GM12891 (cell line): ENCODE results near the gene GDAP2.

Experiments used
- POLR2A ChIP-seq: IDR thresholded peaks from 2 replicates; pipeline ENCODE4 v1.6.1; 2011; ENCODE audit warnings: low read depth, low read length, control low read depth
- TAF1 ChIP-seq: IDR thresholded peaks from 2 replicates; pipeline ENCODE4 v1.6.1; 2011; ENCODE audit warnings: low read depth, low read length, control low read depth

DNA sequence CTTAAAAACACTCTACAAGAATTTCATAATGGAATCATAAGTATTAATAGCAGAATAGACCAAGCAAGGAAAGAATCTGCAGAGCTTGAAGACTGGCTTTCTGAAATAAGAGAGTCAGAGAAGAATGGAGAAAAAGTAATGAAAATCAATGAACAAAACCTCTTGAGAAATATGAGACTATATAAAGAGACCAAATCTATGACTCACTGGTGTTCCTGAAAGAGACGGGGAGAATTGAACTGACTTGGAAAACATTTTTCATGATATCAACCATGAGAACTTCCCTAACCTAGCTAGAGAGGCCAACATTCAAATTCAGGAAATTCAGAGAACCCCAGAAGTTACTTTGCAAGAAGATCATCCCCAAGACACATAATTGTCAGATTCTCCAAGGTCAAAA is 85.6 kb downstream of the GDAP2 start:
- no peak for TF ChIP-seq POLR2A
- no peak for TF ChIP-seq TAF1
